Measurements from ENCODE around the gene PIGS.

The PIGS gene

GRCh38 chr17:28549236-28550132 is 21.8 kb downstream of the PIGS start:
- H3K4me3 ChIP-seq (ENCODE audit: low read length) = no peak overlapping the region
- H3K4me2 ChIP-seq (ENCODE audit: low read length) = no peak overlapping the region
- H3K9me3 ChIP-seq (replicated peaks; ENCODE audit: low read length) = no peaks in the 10 kb centered on the region
- peaks cover 22% of the 10 kb centered on the region for H3K36me3 ChIP-seq (ENCODE audit: insufficient read depth, low read length)
- peaks cover 12% of the 10 kb centered on the region for H3K4me1 ChIP-seq (ENCODE audit: control insufficient read depth, insufficient read depth, low read length)
- no peaks in the 10 kb centered on the region for H3K27me3 ChIP-seq (ENCODE audit: control insufficient read depth, insufficient read depth, low read length)
- H3K9ac ChIP-seq (ENCODE audit: low read depth, low read length) = no peak overlapping the region

- H3K9ac ChIP-seq (ENCODE audit: low read depth, low read length) = no peak overlapping the region
Measured at GRCh38 chr17:28548417-28549130, 22.8 kb downstream of the PIGS start.

GRCh38 chr17:28547623-28548416 is 23.5 kb downstream of the PIGS start:
- H3K9ac ChIP-seq (ENCODE audit: low read depth, low read length) = no peak overlapping the region
- H3K4me1 ChIP-seq (ENCODE audit: control insufficient read depth, insufficient read depth, low read length) = peaks cover 12% of the 10 kb centered on the region
- peaks cover 10% of the 10 kb centered on the region for H3K36me3 ChIP-seq (ENCODE audit: insufficient read depth, low read length)
- H3K9me3 ChIP-seq (replicated peaks; ENCODE audit: low read length) = no peaks in the 10 kb centered on the region
- H3K4me3 ChIP-seq (ENCODE audit: low read length) = no peak overlapping the region
- no peak overlapping the region for H3K4me2 ChIP-seq (ENCODE audit: low read length)
- no peaks in the 10 kb centered on the region for H3K27me3 ChIP-seq (ENCODE audit: control insufficient read depth, insufficient read depth, low read length)

More at GRCh38 chr17:28548417-28549130, 22.8 kb downstream of the PIGS start:
- H3K4me2 ChIP-seq (ENCODE audit: low read length) = no peak overlapping the region
- H3K4me3 ChIP-seq (ENCODE audit: low read length) = no peak overlapping the region
- H3K27me3 ChIP-seq (ENCODE audit: control insufficient read depth, insufficient read depth, low read length) = no peaks in the 10 kb centered on the region
- peaks cover 12% of the 10 kb centered on the region for H3K36me3 ChIP-seq (ENCODE audit: insufficient read depth, low read length)
- H3K4me1 ChIP-seq (ENCODE audit: control insufficient read depth, insufficient read depth, low read length) = peaks cover 12% of the 10 kb centered on the region
- no peaks in the 10 kb centered on the region for H3K9me3 ChIP-seq (replicated peaks; ENCODE audit: low read length)

DNA sequence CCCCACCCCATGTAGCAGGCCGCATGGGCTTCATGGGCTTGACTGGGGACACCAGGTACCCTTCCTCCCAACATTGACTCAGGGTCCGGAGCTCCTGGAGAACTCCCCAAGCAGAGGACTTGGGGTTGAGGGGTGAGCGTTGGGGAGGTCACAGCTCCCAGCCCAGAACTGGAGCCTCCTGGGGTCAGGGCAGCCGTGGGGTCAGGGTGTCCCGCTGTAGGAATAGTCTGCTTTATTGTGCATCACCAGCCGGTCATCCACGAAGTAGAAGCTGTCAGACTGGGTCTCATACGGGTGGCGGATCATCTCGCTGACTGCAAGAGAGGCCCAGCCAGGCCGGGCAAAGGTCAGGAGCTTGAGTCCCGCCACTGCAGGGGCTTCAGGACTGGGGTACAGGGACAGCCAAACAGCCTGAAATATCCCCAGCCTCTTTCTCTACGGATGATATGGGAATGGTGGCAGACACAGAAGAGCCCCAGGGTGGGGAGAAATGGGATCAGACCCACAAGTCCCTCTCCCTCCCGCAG is 24.2 kb downstream of the PIGS start:
- Histone ChIP-seq H3K9me3 (replicated peaks; ENCODE audit: low read length) (no peaks in the 10 kb centered on the region), H3K9ac (ENCODE audit: low read depth, low read length) (no peak overlapping the region), H3K4me2 (ENCODE audit: low read length) (no peak overlapping the region), H3K4me3 (ENCODE audit: low read length) (no peak overlapping the region), H3K27me3 (ENCODE audit: control insufficient read depth, insufficient read depth, low read length) (no peaks in the 10 kb centered on the region), H3K4me1 (ENCODE audit: control insufficient read depth, insufficient read depth, low read length) (peaks cover 9% of the 10 kb centered on the region), H3K36me3 (ENCODE audit: insufficient read depth, low read length) (peaks cover 10% of the 10 kb centered on the region)

DNA sequence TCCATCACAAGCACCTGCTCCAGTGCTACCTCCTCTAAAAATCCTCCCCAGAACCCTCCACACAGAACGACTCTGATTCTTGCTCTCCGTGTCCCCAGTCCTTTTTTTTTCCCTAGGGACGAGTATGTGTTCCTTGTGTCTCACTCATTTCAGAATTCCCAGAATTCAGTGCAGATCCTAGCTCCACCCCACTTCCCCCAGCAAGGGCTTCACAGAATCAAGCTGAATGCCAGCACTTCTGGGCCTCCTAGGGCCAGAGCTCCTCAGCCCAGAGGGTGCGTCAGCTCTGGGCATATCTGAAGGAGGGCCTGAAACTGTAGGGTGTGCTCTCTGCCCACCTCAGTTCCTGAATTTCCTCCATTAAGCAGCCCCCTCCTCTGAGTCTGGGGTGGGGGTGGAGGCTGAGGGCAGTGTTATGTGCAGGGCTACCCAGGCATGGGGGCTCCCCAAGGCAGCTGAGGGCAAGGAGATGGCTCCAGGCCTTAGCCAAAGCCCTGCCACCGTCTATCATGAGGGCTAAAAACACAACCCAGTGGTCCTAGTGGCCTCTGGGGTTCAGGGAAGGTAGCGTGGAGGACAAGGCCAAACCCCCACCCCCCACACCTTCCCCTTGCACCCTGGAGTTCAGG is 25.4 kb downstream of the PIGS start:
- Histone ChIP-seq H3K36me3 (ENCODE audit: insufficient read depth, low read length) (peaks cover 10% of the 10 kb centered on the region), H3K4me1 (ENCODE audit: control insufficient read depth, insufficient read depth, low read length) (no peaks in the 10 kb centered on the region), H3K27me3 (ENCODE audit: control insufficient read depth, insufficient read depth, low read length) (no peaks in the 10 kb centered on the region), H3K4me3 (ENCODE audit: low read length) (no peak overlapping the region), H3K9ac (ENCODE audit: low read depth, low read length) (no peak overlapping the region), H3K9me3 (replicated peaks; ENCODE audit: low read length) (no peaks in the 10 kb centered on the region), H3K4me2 (ENCODE audit: low read length) (no peak overlapping the region)

DNA sequence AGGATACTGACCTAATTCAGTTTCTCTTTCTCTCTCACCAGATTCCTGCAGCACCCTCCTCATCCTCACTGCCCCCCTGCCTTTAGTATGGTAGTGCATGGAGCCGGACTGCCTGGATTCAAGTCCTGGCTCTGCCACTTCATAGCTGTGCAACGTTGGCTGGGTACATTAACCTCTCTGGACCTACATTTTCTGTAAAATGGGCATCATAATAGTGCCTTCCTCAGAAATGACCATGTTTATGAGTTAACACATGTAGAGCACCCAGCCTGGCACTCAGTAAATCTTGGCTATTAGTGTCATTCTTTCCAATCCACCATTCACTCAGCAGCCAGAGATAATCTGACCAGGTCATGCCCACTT is 26.2 kb downstream of the PIGS start:
- no peaks in the 10 kb centered on the region for H3K4me1 ChIP-seq (ENCODE audit: control insufficient read depth, insufficient read depth, low read length)
- no peak overlapping the region for H3K9ac ChIP-seq (ENCODE audit: low read depth, low read length)
- H3K27me3 ChIP-seq (ENCODE audit: control insufficient read depth, insufficient read depth, low read length) = no peaks in the 10 kb centered on the region
- H3K9me3 ChIP-seq (replicated peaks; ENCODE audit: low read length) = no peaks in the 10 kb centered on the region
- H3K4me2 ChIP-seq (ENCODE audit: low read length) = no peak overlapping the region
- H3K36me3 ChIP-seq (ENCODE audit: insufficient read depth, low read length) = peaks cover 10% of the 10 kb centered on the region
- H3K4me3 ChIP-seq (ENCODE audit: low read length) = no peak overlapping the region

DNA sequence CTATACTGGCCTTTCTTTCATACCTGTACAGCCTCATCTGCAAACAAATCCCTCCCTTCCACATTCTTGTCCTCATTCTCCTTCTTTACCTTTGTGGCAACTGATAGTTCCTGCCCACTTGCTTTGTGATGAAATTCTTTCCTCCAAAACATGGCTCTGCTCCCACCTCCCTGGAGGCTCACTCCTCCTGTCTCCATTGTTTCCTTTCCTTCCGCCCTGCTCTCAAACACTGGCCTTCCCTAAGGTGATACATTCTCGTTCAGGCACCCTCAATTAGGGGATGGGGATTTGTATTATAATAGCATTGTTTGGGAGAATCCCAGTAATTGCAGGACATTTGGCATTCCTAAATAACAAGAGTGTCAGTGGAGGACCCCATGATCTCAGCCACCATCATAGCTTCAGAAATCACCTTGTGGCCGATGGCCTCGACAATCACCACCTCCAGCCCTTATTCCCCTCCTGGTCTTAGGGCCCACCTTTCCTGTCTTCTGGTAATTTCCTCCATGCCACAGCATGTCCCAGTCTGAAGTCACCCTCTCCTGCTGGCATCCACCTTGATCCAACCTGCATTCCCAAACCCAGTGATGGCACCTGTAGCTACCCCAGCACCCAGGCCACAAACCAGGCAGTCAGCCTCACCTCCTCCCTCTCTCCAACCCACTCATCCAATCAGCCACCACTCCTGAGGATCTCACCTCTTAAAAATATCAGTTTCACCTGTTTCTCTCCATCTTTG is 26.8 kb downstream of the PIGS start:
- H3K27me3 ChIP-seq (ENCODE audit: control insufficient read depth, insufficient read depth, low read length) = no peaks in the 10 kb centered on the region
- H3K4me3 ChIP-seq (ENCODE audit: low read length) = no peak overlapping the region
- H3K36me3 ChIP-seq (ENCODE audit: insufficient read depth, low read length) = peaks cover 10% of the 10 kb centered on the region
- no peaks in the 10 kb centered on the region for H3K9me3 ChIP-seq (replicated peaks; ENCODE audit: low read length)
- no peak overlapping the region for H3K4me2 ChIP-seq (ENCODE audit: low read length)
- H3K4me1 ChIP-seq (ENCODE audit: control insufficient read depth, insufficient read depth, low read length) = no peaks in the 10 kb centered on the region
- H3K9ac ChIP-seq (ENCODE audit: low read depth, low read length) = no peak overlapping the region

DNA sequence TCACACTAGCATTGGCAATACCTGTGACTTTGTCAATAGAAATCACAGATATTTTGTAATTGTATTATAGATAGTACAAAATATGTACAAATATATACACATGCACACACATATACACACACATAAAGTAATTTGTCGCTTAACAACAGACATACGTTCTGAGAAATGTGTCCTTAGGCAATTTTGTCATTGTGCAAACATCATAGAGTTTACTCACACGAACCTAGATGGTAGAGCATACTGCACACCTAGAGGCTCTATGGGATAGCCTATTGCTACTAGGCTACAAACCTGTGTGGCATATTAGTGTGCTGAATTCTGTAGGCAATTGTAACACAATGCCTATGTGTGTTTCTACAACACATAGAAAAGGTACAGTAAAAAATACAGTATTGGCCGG is 29.9 kb downstream of the PIGS start:
- Histone ChIP-seq H3K27me3 (ENCODE audit: control insufficient read depth, insufficient read depth, low read length) (peaks cover 9% of the 10 kb centered on the region), H3K4me3 (ENCODE audit: low read length) (no peak overlapping the region)

GRCh38 chr17:28540231-28540630 is 31.1 kb downstream of the PIGS start:
- H3K4me1 ChIP-seq (ENCODE audit: control insufficient read depth, insufficient read depth, low read length) = no peaks in the 10 kb centered on the region
- peaks cover 9% of the 10 kb centered on the region for H3K27me3 ChIP-seq (ENCODE audit: control insufficient read depth, insufficient read depth, low read length)
- no peak overlapping the region for H3K4me2 ChIP-seq (ENCODE audit: low read length)
- H3K9ac ChIP-seq (ENCODE audit: low read depth, low read length) = no peak overlapping the region
- H3K4me3 ChIP-seq (ENCODE audit: low read length) = no peak overlapping the region
- H3K36me3 ChIP-seq (ENCODE audit: insufficient read depth, low read length) = no peaks in the 10 kb centered on the region
- no peaks in the 10 kb centered on the region for H3K9me3 ChIP-seq (replicated peaks; ENCODE audit: low read length)

More for the DNA sequence above, 29.9 kb downstream of the PIGS start:
- no peaks in the 10 kb centered on the region for H3K4me1 ChIP-seq (ENCODE audit: control insufficient read depth, insufficient read depth, low read length)
- no peaks in the 10 kb centered on the region for H3K36me3 ChIP-seq (ENCODE audit: insufficient read depth, low read length)
- H3K9ac ChIP-seq (ENCODE audit: low read depth, low read length) = no peak overlapping the region
- no peak overlapping the region for H3K4me2 ChIP-seq (ENCODE audit: low read length)
- H3K9me3 ChIP-seq (replicated peaks; ENCODE audit: low read length) = no peaks in the 10 kb centered on the region

DNA sequence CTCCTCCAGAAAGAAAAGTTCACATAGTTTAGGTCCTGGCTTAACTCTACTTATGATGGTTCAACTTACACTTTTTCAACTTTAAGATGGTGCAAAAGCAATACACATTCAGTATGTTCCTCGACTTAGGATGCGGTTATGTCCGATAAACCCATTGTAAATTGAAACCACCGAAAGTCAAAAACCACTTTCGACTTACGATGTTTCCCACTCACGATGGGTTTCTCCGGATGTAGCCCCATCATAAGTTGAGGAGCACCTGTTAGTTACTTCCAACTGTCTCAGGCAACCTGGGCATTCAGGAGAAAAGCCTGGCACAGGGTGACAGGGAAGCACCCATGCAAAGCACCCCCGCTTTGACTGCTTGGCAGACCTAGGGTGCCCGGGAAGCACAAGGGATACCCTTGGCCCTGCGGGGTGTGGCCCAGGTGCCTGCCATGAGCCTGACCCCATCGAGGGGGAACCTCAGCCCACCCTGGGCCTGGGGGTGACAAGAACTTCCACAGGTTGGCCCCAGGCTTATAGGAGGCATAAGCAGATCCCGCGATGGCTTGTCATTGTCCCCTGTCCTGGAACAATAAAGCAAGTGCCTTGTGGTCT is 32.9 kb downstream of the PIGS start:
- peaks cover 4% of the 10 kb centered on the region for H3K4me1 ChIP-seq (ENCODE audit: control insufficient read depth, insufficient read depth, low read length)
- H3K9me3 ChIP-seq (replicated peaks; ENCODE audit: low read length) = no peaks in the 10 kb centered on the region
- no peak overlapping the region for H3K9ac ChIP-seq (ENCODE audit: low read depth, low read length)
- no peaks in the 10 kb centered on the region for H3K36me3 ChIP-seq (ENCODE audit: insufficient read depth, low read length)
- no peak overlapping the region for H3K4me2 ChIP-seq (ENCODE audit: low read length)
- peaks cover 9% of the 10 kb centered on the region for H3K27me3 ChIP-seq (ENCODE audit: control insufficient read depth, insufficient read depth, low read length)
- H3K4me3 ChIP-seq (ENCODE audit: low read length) = no peak overlapping the region

Data from skeletal muscle satellite cell (primary cell).